ENCODE data around the gene BCL2A1.

Gene BCL2A1

GRCh38 chr15:79919749-79920511 lies 51.1 kb downstream of the BCL2A1 start:
- no peak for DNase-seq

GRCh38 chr15:79919090-79919748 lies 51.8 kb downstream of the BCL2A1 start:
- DNase-seq: no peak

- no peak for DNase-seq
These were observed 52.7 kb downstream of the BCL2A1 start for GRCh38 chr15:79918278-79918677.

- DNase-seq: no peak
These were observed 54.4 kb downstream of the BCL2A1 start for GRCh38 chr15:79916502-79917132.

- peak; percentile 21 for DNase-seq
These were observed 55.1 kb downstream of the BCL2A1 start for GRCh38 chr15:79915776-79916501.

GRCh38 chr15:79914728-79915127 lies 56.3 kb downstream of the BCL2A1 start:
- DNase-seq: no peak
